ENCODE results near the gene RREB1.

Gene RREB1

DNA sequence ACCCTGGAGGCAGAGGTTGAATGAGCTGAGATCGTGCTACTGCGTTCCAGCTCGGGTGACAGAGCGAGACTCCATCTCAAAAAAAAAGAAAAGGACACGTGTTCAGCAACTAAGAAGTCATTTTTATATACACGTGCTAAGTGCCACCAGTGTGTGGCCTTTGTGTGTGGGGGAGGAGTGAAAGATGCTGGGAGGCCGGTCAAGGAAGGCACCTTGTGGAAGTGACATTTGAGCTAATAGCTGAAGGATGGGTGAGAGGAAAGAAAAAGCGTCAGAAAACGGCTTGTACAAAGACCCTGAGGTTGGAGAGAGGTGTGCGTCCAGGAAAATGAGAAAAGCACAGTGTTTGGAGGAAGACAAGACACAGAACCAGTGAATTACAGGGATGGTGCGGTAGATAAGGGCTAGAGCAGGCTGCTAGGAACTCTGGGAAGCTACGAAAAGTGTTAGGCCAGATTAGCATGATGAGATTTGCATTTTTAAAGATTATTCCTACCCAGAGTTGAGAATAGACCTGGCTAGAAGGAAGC, 11.6 kb downstream of the RREB1 start:
- Histone ChIP-seq H3K27me3 (ENCODE audit: control insufficient read depth, low read length) (no peaks in the 10 kb centered on the region), H3K27ac (ENCODE audit: low read depth, low read length) (no peak overlapping the region), H3K4me2 (ENCODE audit: low read length) (no peak overlapping the region), H3K79me2 (ENCODE audit: control insufficient read depth, low read length) (peaks cover 97% of the 10 kb centered on the region), H4K20me1 (ENCODE audit: control insufficient read depth, insufficient read depth, low read depth, low read length) (peaks cover 8% of the 10 kb centered on the region), H3F3A (ENCODE audit: control insufficient read depth, insufficient read depth) (no peaks in the 10 kb centered on the region), H3K9me3 (ENCODE audit: control insufficient read depth, insufficient read depth, low read length) (no peaks in the 10 kb centered on the region), H3K36me3 (ENCODE audit: control insufficient read depth, low read length) (0 out of 2 replicates have a peak, but pooled peaks cover 2% of the 10 kb centered on the region), H3K9me2 (replicated peaks; ENCODE audit: control insufficient read depth, low read length) (no peaks in the 10 kb centered on the region), H3K4me1 (ENCODE audit: control insufficient read depth, low read length) (peaks cover 14% of the 10 kb centered on the region), H3K4me3 (ENCODE audit: low read length) (no peak overlapping the region)
- TF ChIP-seq, protein P1, sequence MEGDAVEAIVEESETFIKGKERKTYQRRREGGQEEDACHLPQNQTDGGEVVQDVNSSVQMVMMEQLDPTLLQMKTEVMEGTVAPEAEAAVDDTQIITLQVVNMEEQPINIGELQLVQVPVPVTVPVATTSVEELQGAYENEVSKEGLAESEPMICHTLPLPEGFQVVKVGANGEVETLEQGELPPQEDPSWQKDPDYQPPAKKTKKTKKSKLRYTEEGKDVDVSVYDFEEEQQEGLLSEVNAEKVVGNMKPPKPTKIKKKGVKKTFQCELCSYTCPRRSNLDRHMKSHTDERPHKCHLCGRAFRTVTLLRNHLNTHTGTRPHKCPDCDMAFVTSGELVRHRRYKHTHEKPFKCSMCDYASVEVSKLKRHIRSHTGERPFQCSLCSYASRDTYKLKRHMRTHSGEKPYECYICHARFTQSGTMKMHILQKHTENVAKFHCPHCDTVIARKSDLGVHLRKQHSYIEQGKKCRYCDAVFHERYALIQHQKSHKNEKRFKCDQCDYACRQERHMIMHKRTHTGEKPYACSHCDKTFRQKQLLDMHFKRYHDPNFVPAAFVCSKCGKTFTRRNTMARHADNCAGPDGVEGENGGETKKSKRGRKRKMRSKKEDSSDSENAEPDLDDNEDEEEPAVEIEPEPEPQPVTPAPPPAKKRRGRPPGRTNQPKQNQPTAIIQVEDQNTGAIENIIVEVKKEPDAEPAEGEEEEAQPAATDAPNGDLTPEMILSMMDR (IDR thresholded peaks at IDR 0.05; ENCODE audit: low read depth, low read length, poor library complexity, severe bottlenecking) = no peak
- TF ChIP-seq EZH2phosphoT487 (IDR thresholded peaks at IDR 0.05; ENCODE audit: borderline replicate concordance, low read length) = no peak

DNA sequence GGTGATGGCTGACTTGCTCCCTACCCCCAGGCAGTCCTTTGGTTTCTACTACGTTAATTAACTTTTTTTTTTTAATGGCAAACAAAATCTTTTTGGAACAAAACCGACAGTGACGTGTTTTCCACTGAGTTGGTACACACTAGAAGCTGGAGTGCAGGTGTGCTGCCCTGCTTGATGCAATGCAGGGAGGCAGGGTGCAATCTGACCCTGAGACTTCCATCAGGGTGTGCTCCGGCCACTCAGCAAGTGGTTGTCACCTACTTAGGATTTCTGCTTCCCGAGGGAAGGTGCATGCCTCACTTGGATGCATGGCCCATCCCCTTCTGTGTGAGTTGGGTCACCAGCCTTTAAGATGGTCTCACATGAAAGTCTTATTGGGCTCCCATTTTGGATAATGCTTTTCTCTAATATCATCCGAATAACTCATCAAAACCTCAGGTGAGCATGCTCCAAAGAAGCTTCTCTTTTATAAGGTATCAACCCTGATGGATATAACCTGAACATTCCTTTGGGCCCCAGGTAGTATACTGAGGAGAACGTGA, 14.0 kb downstream of the RREB1 start:
- H3F3A ChIP-seq (ENCODE audit: control insufficient read depth, insufficient read depth) = no peaks in the 10 kb centered on the region
- H3K79me2 ChIP-seq (ENCODE audit: control insufficient read depth, low read length) = peaks cover 96% of the 10 kb centered on the region
- H3K4me2 ChIP-seq (ENCODE audit: low read length) = no peak overlapping the region
- 0 out of 2 replicates have a peak, but pooled peaks cover 2% of the 10 kb centered on the region for H3K36me3 ChIP-seq (ENCODE audit: control insufficient read depth, low read length)
- no peaks in the 10 kb centered on the region for H3K9me2 ChIP-seq (replicated peaks; ENCODE audit: control insufficient read depth, low read length)
- H3K4me3 ChIP-seq (ENCODE audit: low read length) = no peak overlapping the region
- H3K9me3 ChIP-seq (ENCODE audit: control insufficient read depth, insufficient read depth, low read length) = no peaks in the 10 kb centered on the region
- peaks cover 4% of the 10 kb centered on the region; the same call in 1 of the 2 replicates for H4K20me1 ChIP-seq (ENCODE audit: control insufficient read depth, insufficient read depth, low read depth, low read length)
- H3K27me3 ChIP-seq (ENCODE audit: control insufficient read depth, low read length) = no peaks in the 10 kb centered on the region
- peaks cover 13% of the 10 kb centered on the region for H3K4me1 ChIP-seq (ENCODE audit: control insufficient read depth, low read length)
- H3K27ac ChIP-seq (ENCODE audit: low read depth, low read length) = no peak overlapping the region
- TF ChIP-seq, protein P1 (IDR thresholded peaks at IDR 0.05; ENCODE audit: low read depth, low read length, poor library complexity, severe bottlenecking) = no peak
- TF ChIP-seq EZH2phosphoT487 (IDR thresholded peaks at IDR 0.05; ENCODE audit: borderline replicate concordance, low read length) = no peak

DNA sequence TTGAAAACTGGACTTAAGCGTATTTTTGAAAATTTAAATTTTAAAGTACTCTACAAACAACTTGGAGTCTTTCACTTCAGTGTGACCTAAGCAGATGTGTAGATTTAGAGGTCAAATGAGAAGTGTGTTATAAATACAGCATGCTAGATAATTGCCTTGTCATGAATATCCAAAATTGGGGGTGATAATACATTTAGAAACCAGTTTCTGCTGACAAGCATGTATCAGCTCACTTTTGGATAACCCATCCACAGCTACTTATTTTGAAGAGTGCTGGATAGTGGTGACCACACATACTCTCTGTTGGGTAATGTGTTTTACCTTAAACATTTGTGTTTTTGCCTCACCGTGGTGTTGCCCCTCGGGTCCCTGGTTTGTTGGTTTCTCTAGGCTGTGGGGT, 14.9 kb downstream of the RREB1 start:
- Histone ChIP-seq H3K27ac (ENCODE audit: low read depth, low read length) (no peak overlapping the region), H3K4me1 (ENCODE audit: control insufficient read depth, low read length) (peaks cover 21% of the 10 kb centered on the region), H3K9me3 (ENCODE audit: control insufficient read depth, insufficient read depth, low read length) (no peaks in the 10 kb centered on the region), H3K9me2 (replicated peaks; ENCODE audit: control insufficient read depth, low read length) (no peaks in the 10 kb centered on the region), H3K4me3 (ENCODE audit: low read length) (no peak overlapping the region), H3K79me2 (ENCODE audit: control insufficient read depth, low read length) (peaks cover 96% of the 10 kb centered on the region), H3K36me3 (ENCODE audit: control insufficient read depth, low read length) (0 out of 2 replicates have a peak, but pooled peaks cover 2% of the 10 kb centered on the region), H3K4me2 (ENCODE audit: low read length) (no peak overlapping the region), H4K20me1 (ENCODE audit: control insufficient read depth, insufficient read depth, low read depth, low read length) (peaks cover 8% of the 10 kb centered on the region; the same call in 1 of the 2 replicates), H3K27me3 (ENCODE audit: control insufficient read depth, low read length) (no peaks in the 10 kb centered on the region), H3F3A (ENCODE audit: control insufficient read depth, insufficient read depth) (no peaks in the 10 kb centered on the region)
- no peak for TF ChIP-seq EZH2phosphoT487 (IDR thresholded peaks at IDR 0.05; ENCODE audit: borderline replicate concordance, low read length)
- TF ChIP-seq, protein P1 (IDR thresholded peaks at IDR 0.05; ENCODE audit: low read depth, low read length, poor library complexity, severe bottlenecking) = no peak
